ENCODE data around the gene OR2H1.
"Not testable (repeated sequence)": the region's sequence is repeated elsewhere in the genome, so short reads cannot be mapped to it uniquely, and the experiment has no call there.

OR2H1 gene

DNA sequence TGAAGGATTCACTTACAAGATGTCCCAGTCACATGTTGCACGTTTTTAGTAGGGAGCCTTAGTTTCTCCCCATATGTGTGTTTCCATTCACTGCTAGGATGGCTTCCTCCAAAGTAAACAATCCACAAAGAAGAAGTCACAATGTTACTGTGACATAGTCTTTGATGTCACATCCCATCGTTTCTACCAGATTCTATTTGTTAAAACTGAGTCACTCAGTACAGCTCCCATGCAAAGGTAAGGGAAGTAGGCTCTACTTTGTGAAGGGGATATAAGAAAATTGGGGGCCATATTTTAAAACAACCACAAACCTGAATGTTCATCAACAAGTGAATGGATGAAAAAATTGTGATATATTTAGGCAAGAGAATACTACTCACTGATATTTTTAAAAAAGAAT, at the start of gene OR2H1, which contains the start of gene OR11A1:
OR2H1 (plus strand) TSS at position 185 of the 400 bp plus-strand sequence. CDS start 4,615 bp downstream, outside the sequence.
OR11A1 (minus strand) TSS at position 101 of the 400 bp plus-strand sequence. CDS start 29,430 bp downstream, outside the sequence.
- no peak for DNase-seq (ENCODE audit: low spot score)

GRCh38 chr6:29414588-29414987, 42.4 kb upstream of the OR2H1 start, which contains the start of gene OR12D1:
TSS of gene OR12D1 (plus strand) at chr6:29414928.
- no peak for DNase-seq (ENCODE audit: low spot score)

GRCh38 chr6:29419516-29419915, 37.4 kb upstream of the OR2H1 start:
- no peak for DNase-seq (ENCODE audit: low spot score)

- DNase-seq (ENCODE audit: low spot score): no peak
Measured at GRCh38 chr6:29424168-29424567, 32.8 kb upstream of the OR2H1 start.

- DNase-seq (ENCODE audit: low spot score): no peak
Measured at GRCh38 chr6:29424575-29424974, 32.4 kb upstream of the OR2H1 start.

DNA sequence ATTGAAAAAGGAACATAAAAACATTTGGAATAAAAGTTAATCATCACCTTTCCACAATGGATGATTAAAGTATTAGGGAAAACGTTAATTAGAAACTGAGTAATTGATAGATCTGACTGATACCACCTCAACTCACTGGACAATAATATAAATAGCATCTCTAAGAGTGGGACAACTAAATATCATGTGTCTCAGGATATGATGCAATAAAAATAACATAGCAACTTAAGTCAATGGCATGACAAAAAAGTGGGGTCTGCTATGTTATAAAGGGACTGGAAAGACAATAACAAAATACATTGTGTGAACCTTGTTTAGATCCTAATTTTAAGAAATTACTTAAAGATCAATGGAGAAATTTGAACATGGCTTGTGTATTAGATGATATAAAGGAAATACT, 31.9 kb upstream of the OR2H1 start:
- no peak for DNase-seq (ENCODE audit: low spot score)

- DNase-seq (ENCODE audit: low spot score): no peak
Measured at GRCh38 chr6:29426654-29427053, 30.3 kb upstream of the OR2H1 start.

GRCh38 chr6:29436730-29437129, 20.2 kb upstream of the OR2H1 start:
- DNase-seq (ENCODE audit: low spot score): not testable (repeated sequence)

GRCh38 chr6:29439006-29439405, 17.9 kb upstream of the OR2H1 start, which contains the start of gene OR10C1:
TSS of gene OR10C1 (plus strand) at chr6:29439306. CDS start at chr6:29440016, 710 bp downstream.
- no peak for DNase-seq (ENCODE audit: low spot score)

DNA sequence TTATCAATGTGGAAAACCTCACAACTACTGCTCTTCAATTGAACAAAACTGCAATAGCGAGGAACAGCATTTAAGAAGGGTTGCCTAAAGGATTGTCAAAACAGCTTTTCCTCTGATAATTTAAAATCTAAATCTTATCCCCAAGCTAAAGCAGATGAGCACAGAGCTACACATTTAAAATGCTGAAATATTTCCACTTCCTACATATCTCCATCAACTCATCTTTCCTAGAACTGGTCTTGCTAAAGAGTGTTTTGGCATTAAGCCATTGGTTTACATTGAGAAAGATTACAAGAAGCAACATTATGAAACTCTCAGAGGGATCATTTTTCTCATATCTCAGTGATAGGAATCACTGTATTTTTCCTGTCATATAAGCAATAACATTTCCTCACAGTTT, 14.2 kb upstream of the OR2H1 start:
- no peak for DNase-seq (ENCODE audit: low spot score)

GRCh38 chr6:29444031-29444430, 12.9 kb upstream of the OR2H1 start:
- DNase-seq (ENCODE audit: low spot score): not testable (repeated sequence)

DNA sequence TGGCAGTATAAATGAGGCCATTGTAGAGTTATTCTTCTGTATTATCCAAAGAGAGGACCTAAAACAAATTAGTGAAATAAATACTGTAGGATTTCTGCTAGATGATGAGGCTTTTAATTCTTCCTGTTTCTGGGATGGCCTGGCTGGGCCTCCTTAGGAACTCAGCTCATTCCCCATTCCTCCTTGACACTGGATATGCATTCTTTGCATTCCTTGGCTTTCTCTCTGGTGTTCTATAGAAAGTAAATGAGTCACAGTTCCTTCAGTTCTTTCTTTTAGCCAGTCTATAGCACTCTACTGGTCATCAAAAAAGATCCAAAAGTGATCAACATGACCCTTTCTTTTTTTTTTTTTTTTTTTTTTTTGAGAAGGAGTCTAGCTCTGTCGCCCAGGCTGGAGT, 9.3 kb upstream of the OR2H1 start:
- DNase-seq (ENCODE audit: low spot score): no peak

- no peak for DNase-seq (ENCODE audit: low spot score)
Measured at GRCh38 chr6:29451471-29452193, 5.3 kb upstream of the OR2H1 start.

- no peak for DNase-seq (ENCODE audit: low spot score)
Measured at GRCh38 chr6:29461021-29461814, 4.3 kb downstream of the OR2H1 start.

DNA sequence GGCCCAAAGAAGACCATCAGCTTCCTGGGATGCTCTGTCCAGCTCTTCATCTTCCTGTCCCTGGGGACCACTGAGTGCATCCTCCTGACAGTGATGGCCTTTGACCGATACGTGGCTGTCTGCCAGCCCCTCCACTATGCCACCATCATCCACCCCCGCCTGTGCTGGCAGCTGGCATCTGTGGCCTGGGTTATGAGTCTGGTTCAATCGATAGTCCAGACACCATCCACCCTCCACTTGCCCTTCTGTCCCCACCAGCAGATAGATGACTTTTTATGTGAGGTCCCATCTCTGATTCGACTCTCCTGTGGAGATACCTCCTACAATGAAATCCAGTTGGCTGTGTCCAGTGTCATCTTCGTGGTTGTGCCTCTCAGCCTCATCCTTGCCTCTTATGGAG, 5.1 kb downstream of the OR2H1 start:
- DNase-seq (ENCODE audit: low spot score): no peak

GRCh38 chr6:29465279-29465678, 8.3 kb downstream of the OR2H1 start:
- DNase-seq (ENCODE audit: low spot score): no peak

- DNase-seq (ENCODE audit: low spot score): no peak
Measured at GRCh38 chr6:29465801-29466200, 8.8 kb downstream of the OR2H1 start.

GRCh38 chr6:29466241-29466640, 9.3 kb downstream of the OR2H1 start:
- DNase-seq (ENCODE audit: low spot score): no peak

GRCh38 chr6:29474996-29475395, 18.0 kb downstream of the OR2H1 start:
- DNase-seq (ENCODE audit: low spot score): no peak

DNA sequence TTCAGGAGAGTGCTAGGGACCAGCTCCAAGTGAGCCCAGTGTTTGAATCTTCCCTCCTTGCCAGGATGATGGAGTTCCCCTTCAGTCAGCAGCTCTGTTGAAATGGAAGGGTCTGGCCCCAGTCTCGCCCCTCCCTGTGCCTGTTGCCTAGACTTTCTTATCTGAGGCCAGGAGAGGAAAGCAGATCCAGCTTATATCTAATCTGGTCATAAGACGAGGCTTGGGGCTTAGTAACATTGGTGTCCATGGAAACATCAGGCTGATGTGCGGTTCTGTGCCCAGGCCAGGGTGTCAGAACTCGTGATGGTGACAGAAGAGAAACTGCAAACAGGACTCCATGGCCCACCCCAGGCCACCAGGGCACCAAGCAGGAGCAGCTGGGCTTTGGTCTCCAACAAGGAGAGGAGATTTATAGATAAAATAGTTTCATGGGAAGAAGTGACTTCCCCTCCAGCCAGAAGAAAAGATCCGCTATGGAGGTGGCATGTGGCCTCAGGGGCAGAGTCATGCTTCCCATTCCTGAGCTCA, 21.0 kb downstream of the OR2H1 start:
- DNase-seq (ENCODE audit: low spot score): no peak

- DNase-seq (ENCODE audit: low spot score): no peak
Measured at GRCh38 chr6:29478740-29479139, 21.8 kb downstream of the OR2H1 start.

- DNase-seq (ENCODE audit: low spot score): no peak
Measured at GRCh38 chr6:29479560-29479959, 22.6 kb downstream of the OR2H1 start.

GRCh38 chr6:29483186-29483585, 26.2 kb downstream of the OR2H1 start:
- no peak for DNase-seq (ENCODE audit: low spot score)

Measured in GM03348 (cell line).